ENCODE results near the gene COPB1. TPM values are rescaled to one million over a fixed set of nuclear protein-coding genes. Genes with fewer than 3 reads are reported as not detected.

COPB1 gene
- total RNA-seq, 6 donors from 2014 or later, result 56.2 to 139 (median 84.2) TPM

- WGBS, 2 donors, result 58 to 60% methylated on average over 5 to 7 of the region's 7 CpGs
- no peaks in the 10 kb centered on the region for H3K9me3 ChIP-seq
- H3K4me1 ChIP-seq, result peaks cover 0 to 5% (median 0%) of the 10 kb centered on the region in 4 donors
- no peak for ATAC-seq (ENCODE audit: low FRiP score in 2 of 2)
- no peaks in the 10 kb centered on the region for H3K36me3 ChIP-seq
- no peaks in the 10 kb centered on the region for H3K27me3 ChIP-seq
- no peak for TF ChIP-seq EP300 (IDR thresholded peaks at IDR 0.05)
- TF ChIP-seq POLR2A (IDR thresholded peaks at IDR 0.05), result no peak
- TF ChIP-seq POLR2AphosphoS5 (IDR thresholded peaks at IDR 0.05), result no peak
- no peak for TF ChIP-seq CTCF (IDR thresholded peaks at IDR 0.05)
- H3K4me3 ChIP-seq, result no peak overlapping the region
- DNase-seq, result peak in 1 of 2 donors; percentile 22
- H3K27ac ChIP-seq, result peak overlapping the region in 1 of 4 donors; percentile 40
Observed at GRCh38 chr11:14414470-14415461, 84.8 kb downstream of the COPB1 start.

- peak in 1 of 2 donors; percentile 86 for ATAC-seq (ENCODE audit: low FRiP score in 2 of 2)
Observed at GRCh38 chr11:14413307-14414069, 86.1 kb downstream of the COPB1 start.

GRCh38 chr11:14411818-14412217, 87.8 kb downstream of the COPB1 start:
- TF ChIP-seq POLR2A (IDR thresholded peaks at IDR 0.05) (no peak), EP300 (IDR thresholded peaks at IDR 0.05) (no peak), CTCF (IDR thresholded peaks at IDR 0.05) (no peak), POLR2AphosphoS5 (IDR thresholded peaks at IDR 0.05) (no peak)
- Histone ChIP-seq H3K9me3 (no peaks in the 10 kb centered on the region), H3K4me1 (peaks cover 0 to 5% (median 0%) of the 10 kb centered on the region in 4 donors), H3K27me3 (no peaks in the 10 kb centered on the region), H3K4me3 (no peak overlapping the region), H3K36me3 (no peaks in the 10 kb centered on the region), H3K27ac (no peak overlapping the region)
- peak in 1 of 2 donors; percentile 82 for ATAC-seq (ENCODE audit: low FRiP score in 2 of 2)
- no peak for DNase-seq

More at GRCh38 chr11:14413307-14414069, 86.1 kb downstream of the COPB1 start:
- Histone ChIP-seq H3K36me3 (no peaks in the 10 kb centered on the region), H3K9me3 (no peaks in the 10 kb centered on the region), H3K27ac (peak overlapping the region in 1 of 4 donors; percentile 16), H3K4me3 (no peak overlapping the region), H3K27me3 (no peaks in the 10 kb centered on the region), H3K4me1 (peaks cover 0 to 5% (median 0%) of the 10 kb centered on the region in 4 donors)
- DNase-seq, result no peak
- TF ChIP-seq POLR2AphosphoS5 (IDR thresholded peaks at IDR 0.05), result no peak
- peak in 1 of 6 experiments; percentile 29 for TF ChIP-seq CTCF (IDR thresholded peaks at IDR 0.05)
- 66 to 84% methylated on average over 4 of the region's 4 CpGs for WGBS, 2 donors

- no peak for TF ChIP-seq CTCF (IDR thresholded peaks at IDR 0.05)
- no peak for TF ChIP-seq POLR2AphosphoS5 (IDR thresholded peaks at IDR 0.05)
- no peak for TF ChIP-seq EP300 (IDR thresholded peaks at IDR 0.05)
- no peak for TF ChIP-seq POLR2A (IDR thresholded peaks at IDR 0.05)
- DNase-seq (no peak), ATAC-seq (ENCODE audit: low FRiP score in 2 of 2) (no peak)
- Histone ChIP-seq H3K4me1 (peaks cover 0 to 4% (median 0%) of the 10 kb centered on the region in 4 donors), H3K4me3 (no peak overlapping the region), H3K9me3 (no peaks in the 10 kb centered on the region), H3K27me3 (no peaks in the 10 kb centered on the region), H3K27ac (no peak overlapping the region), H3K36me3 (no peaks in the 10 kb centered on the region)
- WGBS, 2 donors, result 42 to 43% methylated on average over 3 of the region's 3 CpGs
Observed at GRCh38 chr11:14409891-14410290, 89.7 kb downstream of the COPB1 start.

Data from upper lobe of left lung (tissue), 6 donors.